Chondrocyte (in vitro differentiated cells): Measurements from ENCODE around the gene ALG2. TPM values are rescaled to one million over a fixed set of nuclear protein-coding genes. Genes with fewer than 3 reads are reported as not detected.

ENCODE experiments used
- DNase-seq: peaks from one replicate; pipeline ENCODE4 v3.0.0; 2021; ENCODE audit warnings: mixed read lengths, low spot score
- H3K27ac Mint-ChIP-seq: one replicate; pipeline ENCODE4 v1.8.0; 2021; ENCODE audit warnings: mild to moderate bottlenecking, moderate library complexity, mixed read lengths; ENCODE audit not compliant: unreplicated experiment
- H3K27me3 Mint-ChIP-seq: 2 replicates; pipeline ENCODE4 v1.8.0; 2021; ENCODE audit warnings: low read depth, mixed read lengths
- H3K36me3 Mint-ChIP-seq: 2 replicates; pipeline ENCODE4 v1.8.0; 2021; ENCODE audit warnings: low read depth, mixed read lengths
- H3K4me1 Mint-ChIP-seq: 2 replicates; pipeline ENCODE4 v1.8.0; 2021; ENCODE audit warnings: low read depth, mild to moderate bottlenecking, mixed read lengths
- H3K4me3 Mint-ChIP-seq: one replicate; pipeline ENCODE4 v1.8.0; 2021; ENCODE audit warnings: mild to moderate bottlenecking, moderate library complexity, mixed read lengths; ENCODE audit not compliant: unreplicated experiment
- H3K9me3 Mint-ChIP-seq: 2 replicates; pipeline ENCODE4 v1.8.0; 2021; ENCODE audit warnings: low read depth, mixed read lengths
- CTCF ChIP-seq: fragments of 200-600 bp; sonication (generic); IDR thresholded peaks from 2 replicates; pipeline ENCODE4 v1.5.0; 2021; ENCODE audit warnings: antibody characterized with exemption, mild to moderate bottlenecking, moderate library complexity
- total RNA-seq: library from RNA; stranded (reverse); gene quantifications from 3 replicates; pipeline ENCODE4 v1.2.1, GENCODE V29; 2021

ALG2 gene
- total RNA-seq, 1 donor from 2014 or later = 33.9 TPM

DNA sequence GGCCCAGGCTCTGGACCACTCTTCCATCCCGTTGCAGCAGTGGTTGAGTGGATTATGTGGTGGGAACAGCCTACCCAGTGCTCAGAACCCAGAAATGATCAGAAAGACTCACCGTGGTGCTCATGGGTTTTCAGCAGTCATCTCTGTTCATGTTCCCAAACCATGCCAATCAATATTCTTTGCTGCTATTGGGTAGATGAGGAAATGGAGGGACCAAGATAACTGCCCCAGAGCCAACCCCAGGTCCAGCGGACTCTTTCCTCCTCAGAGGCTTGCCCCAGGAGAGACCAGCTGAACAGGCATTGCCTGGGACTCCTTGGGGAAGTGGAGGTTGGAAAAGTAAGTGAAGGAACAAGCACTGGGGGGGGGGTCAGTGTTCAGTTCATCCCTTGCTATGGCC, 38.1 kb downstream of the ALG2 start:
- H3K4me3 Mint-ChIP-seq = no peak overlapping the region
- H3K9me3 Mint-ChIP-seq = no peaks in the 10 kb centered on the region
- no peaks in the 10 kb centered on the region for H3K36me3 Mint-ChIP-seq
- H3K27ac Mint-ChIP-seq = no peak overlapping the region
- no peak for TF ChIP-seq CTCF
- DNase-seq = no peak
- H3K27me3 Mint-ChIP-seq = peaks cover 5% of the 10 kb centered on the region
- peaks cover 6% of the 10 kb centered on the region for H3K4me1 Mint-ChIP-seq

GRCh38 chr9:99182356-99182755, 39.4 kb downstream of the ALG2 start:
- no peaks in the 10 kb centered on the region for H3K27me3 Mint-ChIP-seq
- H3K4me1 Mint-ChIP-seq = peaks cover 6% of the 10 kb centered on the region
- H3K9me3 Mint-ChIP-seq = no peaks in the 10 kb centered on the region

DNA sequence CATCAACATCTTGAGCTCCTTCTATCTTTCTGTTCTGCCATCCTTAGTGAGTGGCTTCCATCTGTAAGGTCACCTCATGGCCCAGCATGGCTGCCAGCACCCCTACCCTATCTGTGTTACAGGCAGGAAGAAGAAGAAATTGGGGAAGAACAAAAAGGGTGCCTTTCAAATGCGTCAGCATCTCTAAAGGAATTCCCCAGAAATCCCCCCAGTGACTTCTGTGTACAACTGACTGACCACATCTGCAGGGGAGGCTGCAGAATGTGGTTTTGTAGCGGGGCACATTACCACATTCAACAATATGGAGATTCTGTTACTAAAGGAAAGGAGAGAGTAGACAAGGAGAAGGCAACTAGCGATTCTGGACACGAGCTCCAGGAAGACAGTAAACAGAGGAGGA, 40.1 kb downstream of the ALG2 start:
- H3K36me3 Mint-ChIP-seq = no peaks in the 10 kb centered on the region
- H3K4me3 Mint-ChIP-seq = no peak overlapping the region
- no peaks in the 10 kb centered on the region for H3K9me3 Mint-ChIP-seq
- peaks cover 6% of the 10 kb centered on the region for H3K4me1 Mint-ChIP-seq
- DNase-seq = no peak
- TF ChIP-seq CTCF = no peak
- no peaks in the 10 kb centered on the region for H3K27me3 Mint-ChIP-seq
- no peak overlapping the region for H3K27ac Mint-ChIP-seq

More at GRCh38 chr9:99182356-99182755, 39.4 kb downstream of the ALG2 start:
- DNase-seq = no peak
- Mint-ChIP-seq H3K36me3 (no peaks in the 10 kb centered on the region), H3K27ac (no peak overlapping the region), H3K4me3 (no peak overlapping the region)
- TF ChIP-seq CTCF = no peak

GRCh38 chr9:99181206-99181605, 40.5 kb downstream of the ALG2 start:
- no peak for DNase-seq
- peaks cover 6% of the 10 kb centered on the region for H3K4me1 Mint-ChIP-seq
- no peak overlapping the region for H3K4me3 Mint-ChIP-seq
- H3K36me3 Mint-ChIP-seq = no peaks in the 10 kb centered on the region
- H3K9me3 Mint-ChIP-seq = no peaks in the 10 kb centered on the region
- TF ChIP-seq CTCF = no peak
- no peaks in the 10 kb centered on the region for H3K27me3 Mint-ChIP-seq
- H3K27ac Mint-ChIP-seq = no peak overlapping the region

DNA sequence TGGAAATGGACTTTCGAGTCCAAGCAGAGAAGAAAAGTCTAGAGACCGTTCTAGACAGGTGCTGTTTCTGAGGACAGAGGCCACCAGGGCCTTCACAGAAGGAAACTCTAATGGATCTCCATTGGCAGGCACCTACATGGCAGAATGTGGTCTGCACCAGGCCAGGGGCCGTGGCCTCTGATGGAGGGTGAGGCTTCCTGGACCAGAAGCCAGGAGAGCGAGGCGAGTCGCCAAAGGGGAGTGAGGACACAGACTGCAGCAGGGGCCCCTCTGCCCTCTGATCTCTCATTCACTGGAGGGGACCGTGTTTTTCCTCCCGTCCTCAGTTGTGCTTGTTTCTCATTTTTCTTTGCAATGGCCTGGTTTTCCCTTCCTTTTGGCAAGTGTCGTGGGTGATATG, 41.1 kb downstream of the ALG2 start:
- no peak for DNase-seq
- Mint-ChIP-seq H3K27me3 (no peaks in the 10 kb centered on the region), H3K36me3 (no peaks in the 10 kb centered on the region), H3K4me3 (no peak overlapping the region), H3K4me1 (peaks cover 6% of the 10 kb centered on the region), H3K27ac (no peak overlapping the region), H3K9me3 (no peaks in the 10 kb centered on the region)
- TF ChIP-seq CTCF = no peak
